Fibroblast of skin of left quadriceps (primary cell): ENCODE results near the gene RNF6.
"Not testable (repeated sequence)": the region's sequence is repeated elsewhere in the genome, so short reads cannot be mapped to it uniquely, and the experiment has no call there.

ENCODE experiments used
- DNase-seq, 2 experiments: peaks; one replicate each; pipeline ENCODE4 v3.0.0-alpha.2; 2013; ENCODE audit warnings: low read depth in 2 of 2

Gene RNF6

DNA sequence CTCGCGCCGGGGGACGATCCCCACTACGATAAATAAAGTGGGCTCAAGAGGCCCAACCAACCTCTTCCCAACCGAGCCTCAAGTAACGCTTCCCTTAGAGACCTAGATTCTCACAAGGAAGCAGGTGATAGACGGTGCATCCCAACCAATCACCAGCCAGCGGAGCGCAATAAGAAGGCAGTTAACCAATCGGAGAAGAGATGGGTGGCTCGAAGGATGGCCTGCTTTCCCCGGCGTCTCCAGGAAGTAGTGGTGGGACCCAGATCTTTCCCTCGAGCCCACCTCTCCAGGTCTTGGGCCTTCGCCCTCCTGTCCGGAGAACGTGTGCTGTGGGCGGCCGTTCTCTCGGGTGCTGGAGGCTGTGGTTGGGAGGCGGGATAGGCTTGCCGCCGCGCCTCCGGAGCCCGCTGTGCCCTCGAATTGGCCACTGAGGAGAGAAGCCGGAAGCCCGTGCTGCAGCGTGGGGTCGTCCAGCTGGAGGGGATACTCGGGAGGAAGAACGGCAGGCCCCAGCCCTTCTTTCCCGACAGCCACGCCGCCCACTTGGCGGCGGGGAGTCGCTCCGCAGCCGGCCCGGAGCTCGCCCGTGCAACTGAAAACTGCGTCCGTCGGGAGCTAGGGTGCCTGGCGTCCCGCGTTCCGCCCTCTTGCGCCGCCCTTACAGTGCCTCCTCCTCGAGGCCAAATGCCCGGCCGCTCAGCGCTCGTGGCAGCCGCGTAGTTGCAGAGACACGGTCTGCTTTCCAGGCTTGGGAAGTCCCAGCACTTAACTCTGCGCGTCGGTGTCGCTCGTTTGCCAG lies at the start of gene RNF6:
RNF6 (minus strand) TSS at position 594 of the 799 bp plus-strand sequence. CDS start 2,665 bp downstream, outside the sequence.
- peak; percentile 98 for DNase-seq

DNA sequence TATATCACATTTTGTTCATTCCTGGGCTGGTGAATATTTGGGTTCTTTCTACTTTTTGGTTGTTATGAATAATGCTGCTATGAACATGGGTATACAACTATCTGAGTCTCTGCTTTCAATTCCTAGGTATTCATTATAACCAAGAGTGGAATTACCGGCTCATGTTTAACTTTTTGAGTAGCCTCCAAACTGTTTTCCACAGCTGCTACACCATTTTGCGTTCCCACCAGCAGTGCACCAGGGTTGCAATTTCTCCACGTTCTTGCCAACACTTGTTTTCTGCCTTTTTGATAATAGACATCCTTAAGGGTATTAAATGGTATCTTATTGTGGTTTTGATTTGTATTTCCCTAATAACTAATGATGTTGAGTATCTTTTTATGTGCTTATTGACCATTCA lies 48.6 kb upstream of the RNF6 start:
- DNase-seq: no peak

GRCh38 chr13:26266311-26266710 lies 44.2 kb upstream of the RNF6 start:
- DNase-seq: no peak

GRCh38 chr13:26262156-26262555 lies 40.0 kb upstream of the RNF6 start:
- DNase-seq: no peak

- DNase-seq: no peak
Measured at GRCh38 chr13:26259634-26260033, 37.5 kb upstream of the RNF6 start.

- DNase-seq: no peak
Measured at GRCh38 chr13:26257049-26257448, 34.9 kb upstream of the RNF6 start.

DNA sequence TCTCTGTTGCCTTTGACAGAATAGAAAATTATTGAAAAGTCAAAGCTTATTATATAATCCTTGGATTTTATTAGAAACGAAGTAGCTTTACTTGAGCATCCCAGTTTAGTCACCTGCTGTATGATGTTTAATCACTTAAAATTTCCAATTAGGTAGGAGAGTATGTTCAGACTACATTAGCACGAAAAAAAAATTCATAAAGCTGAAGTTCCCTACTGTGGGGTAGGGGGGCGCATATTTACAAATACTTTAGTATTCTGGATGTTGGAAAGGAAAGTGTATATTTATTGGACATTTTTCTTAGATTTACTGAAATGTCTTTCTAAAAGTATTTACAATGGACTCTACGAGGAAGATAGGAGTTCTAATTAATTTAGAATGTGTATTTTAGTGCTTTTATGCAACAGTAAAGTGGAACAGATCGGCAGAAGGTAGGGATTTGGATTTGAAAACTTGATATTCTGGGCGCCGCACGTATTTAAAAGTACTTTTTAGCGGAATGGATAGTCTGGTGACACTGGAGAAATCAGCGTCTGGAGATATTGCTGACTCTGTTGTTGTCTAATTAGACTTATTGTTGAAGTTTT lies 33.7 kb upstream of the RNF6 start:
- no peak for DNase-seq

- DNase-seq: no peak
Measured at GRCh38 chr13:26255115-26255514, 33.0 kb upstream of the RNF6 start.

GRCh38 chr13:26254583-26255111 lies 32.5 kb upstream of the RNF6 start:
- no peak for DNase-seq

GRCh38 chr13:26253787-26254582 lies 31.9 kb upstream of the RNF6 start, which contains the start of gene CDK8:
Gene CDK8, plus strand, starts transcription at chr13:26254129. Its CDS starts 513 bp downstream, at chr13:26254642.
- peak; percentile 88 to 89 for DNase-seq

DNA sequence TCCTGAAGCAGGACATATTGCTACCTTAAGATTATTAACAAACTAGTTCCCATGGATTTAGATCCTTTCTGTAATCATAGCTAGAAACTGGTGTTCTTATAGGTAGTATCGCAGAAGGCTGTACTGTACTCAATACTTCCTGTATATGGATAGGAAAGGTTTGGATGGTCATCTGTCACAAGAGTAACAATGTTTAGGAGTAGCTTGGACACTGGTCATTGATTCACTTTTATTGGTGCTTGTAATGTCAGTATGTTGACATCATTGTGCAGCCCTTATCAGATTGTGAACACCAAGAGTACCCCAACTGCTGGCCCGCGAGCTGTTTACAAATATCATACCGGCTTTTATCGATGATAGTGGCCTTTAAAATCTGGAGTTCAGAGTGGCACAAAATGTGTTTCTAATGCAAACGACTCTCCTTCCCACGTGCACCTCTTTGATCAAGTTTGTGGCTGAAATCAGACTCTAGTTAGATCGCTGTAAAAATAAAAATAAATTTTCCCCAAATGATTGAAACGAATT lies 31.2 kb upstream of the RNF6 start:
- no peak for DNase-seq

- not testable (repeated sequence) for DNase-seq
Measured at GRCh38 chr13:26252006-26252405, 29.9 kb upstream of the RNF6 start.

DNA sequence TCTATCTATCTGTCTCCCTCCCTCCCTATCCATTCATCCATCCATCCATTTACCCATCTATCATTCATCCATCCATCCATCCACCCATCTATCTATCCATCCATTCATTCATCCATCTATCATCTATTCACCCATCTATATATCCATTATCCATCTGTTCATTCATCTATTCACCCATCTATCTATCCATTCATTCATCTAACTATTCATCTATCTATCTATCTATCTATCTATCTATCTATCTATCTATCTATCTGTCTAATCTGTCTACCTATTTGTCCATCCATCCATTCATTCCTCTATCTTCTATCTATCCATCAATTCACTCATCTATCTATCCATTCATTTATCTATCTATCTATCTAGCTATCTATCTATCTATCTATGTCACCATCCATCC lies 27.4 kb upstream of the RNF6 start:
- DNase-seq: no peak

- no peak for DNase-seq
Measured at GRCh38 chr13:26247608-26248007, 25.5 kb upstream of the RNF6 start.

DNA sequence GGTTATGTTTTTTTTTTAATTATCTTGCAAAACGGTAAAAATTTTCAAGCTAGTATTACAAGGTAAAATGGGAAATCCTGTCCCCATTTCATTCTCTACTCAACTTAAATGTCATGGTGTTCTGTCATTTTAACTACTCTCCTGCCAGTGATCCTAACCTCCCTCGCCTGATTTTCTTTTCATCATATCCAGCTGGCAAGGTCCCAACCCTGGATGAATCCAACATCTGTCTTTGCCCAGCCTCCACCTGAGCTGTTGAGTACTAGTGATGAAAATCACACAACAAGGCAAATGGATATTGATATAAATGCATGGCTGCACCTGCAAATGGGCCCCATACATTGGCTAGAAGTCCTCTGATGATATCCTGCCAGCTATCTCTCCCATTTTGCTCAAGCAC lies 24.9 kb upstream of the RNF6 start:
- DNase-seq: no peak

DNA sequence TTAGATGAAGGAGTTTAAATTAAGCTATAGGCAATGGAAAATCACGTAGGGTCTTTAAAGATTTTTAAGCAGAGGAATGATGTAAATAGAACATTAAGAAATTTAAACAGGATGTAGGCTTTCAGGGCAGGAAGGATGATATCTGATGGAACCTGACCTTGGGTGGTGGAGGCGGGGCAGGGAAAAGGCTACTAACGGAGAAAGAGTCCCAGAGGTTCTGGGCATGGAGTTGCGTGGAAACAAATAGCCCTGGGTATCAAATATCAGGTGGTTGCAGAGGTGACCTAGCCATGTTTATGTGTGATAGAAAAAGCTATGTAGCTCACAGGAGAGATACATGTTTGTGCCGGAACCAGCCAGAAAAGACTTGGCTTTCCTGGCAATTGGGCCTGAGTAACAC lies 24.0 kb upstream of the RNF6 start:
- DNase-seq: no peak

DNA sequence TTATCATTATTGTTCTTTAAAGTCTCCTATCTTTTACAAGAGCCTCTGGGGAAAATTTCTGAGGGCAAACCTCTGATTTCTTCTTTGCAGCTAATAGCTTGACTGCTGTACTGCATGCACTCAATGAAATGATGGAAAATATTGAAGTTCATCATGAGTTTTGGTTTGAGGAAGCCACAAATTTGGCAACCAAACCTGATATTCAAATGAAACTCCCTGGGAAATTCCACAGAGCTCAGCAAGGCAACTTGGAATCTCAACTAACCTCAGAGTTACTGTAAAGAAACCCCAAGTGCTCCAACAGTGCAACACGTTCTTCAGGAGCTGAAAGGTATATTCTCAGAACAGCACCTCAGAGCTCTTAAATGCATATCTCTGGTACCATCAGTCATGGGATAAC lies 14.2 kb upstream of the RNF6 start:
- DNase-seq: no peak

GRCh38 chr13:26230703-26231102 lies 8.6 kb upstream of the RNF6 start:
- DNase-seq: no peak

DNA sequence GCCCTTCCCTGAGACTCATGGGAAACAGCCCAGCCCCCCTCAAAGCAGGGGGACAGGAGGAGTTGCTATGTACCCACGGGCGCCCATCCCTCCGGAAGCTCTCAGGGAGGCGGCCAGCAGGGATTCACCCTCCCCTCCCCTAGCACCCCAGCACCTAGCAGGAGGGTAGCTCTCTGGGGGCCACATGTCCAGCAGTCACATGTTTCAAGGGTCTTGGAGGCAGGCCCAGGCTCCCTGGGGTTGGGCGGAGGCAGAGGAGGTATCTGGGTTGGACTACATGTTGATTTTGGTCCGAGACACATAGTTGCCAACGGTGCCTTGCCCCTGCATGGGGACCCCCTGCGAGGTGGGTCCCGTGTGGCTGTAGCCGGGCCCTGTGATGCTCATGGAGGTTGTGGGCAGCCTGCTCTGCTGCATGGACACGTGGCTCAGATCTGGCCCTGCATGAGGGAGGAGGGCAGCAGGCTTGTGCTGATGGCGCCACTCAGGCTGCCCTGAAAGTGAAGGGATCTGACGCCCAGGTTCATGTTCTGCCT lies 7.0 kb upstream of the RNF6 start:
- DNase-seq: no peak

DNA sequence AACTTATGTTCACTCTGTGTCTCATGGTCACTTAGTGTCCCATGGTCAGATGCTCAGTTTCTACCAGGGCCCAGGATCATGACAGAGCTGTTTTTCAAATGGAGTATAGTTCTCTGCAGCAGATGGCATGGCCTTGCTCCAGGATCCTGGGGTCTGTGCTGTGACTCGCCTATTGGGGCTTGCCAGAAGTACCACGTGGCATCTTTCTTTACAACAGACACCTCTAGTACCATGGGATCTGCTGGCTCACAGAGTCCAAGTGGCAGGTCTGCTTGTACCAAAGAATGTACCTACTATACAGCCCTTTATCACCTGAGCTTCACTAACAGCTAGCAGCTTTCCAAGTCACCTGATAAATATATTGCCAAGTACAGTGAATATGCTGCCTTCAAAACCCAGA lies 6.0 kb upstream of the RNF6 start:
- DNase-seq: no peak

DNA sequence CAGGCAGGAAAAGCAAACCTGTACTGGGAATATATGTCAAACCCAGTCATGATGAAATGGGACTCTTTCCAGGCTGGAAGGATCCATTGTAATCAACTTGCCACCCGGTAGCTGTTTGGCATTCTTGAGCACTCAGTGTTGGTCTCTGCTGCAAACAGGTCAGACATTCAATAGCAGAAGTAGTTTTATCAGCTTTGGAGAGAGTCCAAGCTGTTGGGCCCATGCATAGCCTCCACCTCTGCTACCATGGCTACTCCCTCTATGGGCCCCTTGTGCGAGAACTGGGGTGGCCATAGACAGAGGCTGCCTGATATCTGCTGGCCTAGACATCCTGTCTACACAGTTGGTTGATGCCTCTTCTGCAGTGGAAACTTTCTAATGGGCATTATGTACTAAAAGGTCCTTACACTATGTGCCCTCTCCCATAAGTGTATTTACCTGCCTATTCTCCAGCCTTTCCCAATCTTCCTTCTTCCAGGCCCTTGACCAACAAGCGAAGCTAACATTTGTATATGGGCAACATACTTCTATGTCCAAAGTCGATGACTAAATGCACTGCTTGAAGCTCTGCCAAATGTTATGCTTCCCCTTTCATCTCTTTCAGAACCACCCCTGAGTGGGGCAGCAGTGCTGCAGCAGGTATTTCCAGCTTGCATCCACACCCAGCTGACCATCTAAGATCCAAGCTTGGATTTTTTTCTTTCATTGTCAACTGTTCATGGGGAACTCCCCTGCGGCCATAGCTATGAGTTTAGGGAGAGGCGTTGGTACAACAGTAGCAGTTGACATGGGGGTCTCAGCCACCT lies 5.3 kb upstream of the RNF6 start:
- no peak for DNase-seq
